ENCODE measurements around the gene NIM1K. TPM values are rescaled to one million over a fixed set of nuclear protein-coding genes. Genes with fewer than 3 reads are reported as not detected.

The NIM1K gene
- total and polyA plus RNA-seq, 2 donors (not counting 3 experiments of a cell fraction or from before 2014, with no cell fraction given): 0.04 to 0.49 TPM

DNA sequence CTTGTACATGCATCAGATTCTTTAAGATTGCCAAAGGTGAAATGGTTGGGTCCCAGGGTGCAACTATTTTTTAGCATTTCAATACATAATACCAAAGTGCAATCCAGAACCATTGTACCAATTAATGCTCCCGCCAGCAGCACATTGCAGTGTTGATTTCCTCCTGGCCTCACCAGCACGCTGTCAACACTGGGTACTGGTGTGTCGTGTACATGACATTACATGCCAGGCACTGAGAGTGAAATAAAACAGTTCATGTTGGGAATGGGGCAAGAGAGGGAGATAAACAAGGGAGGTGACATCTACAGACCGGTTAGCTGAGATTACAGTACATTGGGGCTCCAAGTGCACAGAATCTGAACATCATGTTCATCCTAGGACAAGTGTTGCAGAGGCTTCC lies 83.4 kb downstream of the NIM1K start:
- dilution Hi-C loops (cut with MboI; ENCODE audit: extremely low pct_ligation_motif_present, low sequenced_read_pairs) (no loop called here), intact Hi-C loops (cut with micrococcal nuclease) (no loop called here)
- FAIRE-seq (no peak), DNase-seq (ENCODE audit: low read depth, low spot score) (no peak)
- ChIA-PET CTCF (no interaction called here), POLR2A (no interaction called here)
- Histone ChIP-seq H3K4me3 (replicated peaks in 1 of 3; ENCODE audit: insufficient read depth in 1 of 3, low read depth in 1 of 3, low read length in 3 of 3) (no peak overlapping the region), H3K9ac (replicated peaks; ENCODE audit: extremely low read depth, insufficient read depth, low read length) (no peak overlapping the region), H3K9me3 (replicated peaks; ENCODE audit: control insufficient read depth, insufficient read depth, low read length) (no peaks in the 10 kb centered on the region), H3K36me3 (ENCODE audit: control insufficient read depth in 2 of 2, extremely low read depth in 1 of 2, insufficient read depth in 2 of 2, low read length in 2 of 2) (no peaks in the 10 kb centered on the region), H2AFZ (ENCODE audit: low read depth, low read length) (no peak overlapping the region), H3K27ac (ENCODE audit: insufficient read depth, low read depth, low read length) (no peak overlapping the region), H3K4me1 (ENCODE audit: control insufficient read depth, extremely low read depth, insufficient read depth, low read length) (no peaks in the 10 kb centered on the region), H4K20me1 (replicated peaks; ENCODE audit: control insufficient read depth, extremely low read depth, insufficient read depth, low read length) (no peaks in the 10 kb centered on the region), H3K4me2 (ENCODE audit: insufficient read depth, low read length) (no peak overlapping the region), H3K79me2 (ENCODE audit: control insufficient read depth, insufficient read depth, low read length) (no peaks in the 10 kb centered on the region), H3K9me1 (replicated peaks; ENCODE audit: control insufficient read depth, extremely low read depth, insufficient read depth, low read length) (no peaks in the 10 kb centered on the region), H3K27me3 (ENCODE audit: control insufficient read depth in 2 of 2, insufficient read depth in 2 of 2, low read length in 2 of 2) (peaks cover 3 to 8% of the 10 kb centered on the region in 2 experiments)
- TF ChIP-seq POLR2AphosphoS5 (IDR thresholded peaks at IDR 0.05; ENCODE audit: insufficient read depth, low read depth, low read length): no peak
- TF ChIP-seq FOS (IDR thresholded peaks at IDR 0.05; ENCODE audit: borderline replicate concordance, insufficient read depth, low read length): no peak
- no peak for TF ChIP-seq POLR2A (IDR thresholded peaks at IDR 0.05; ENCODE audit: low read depth, low read length)
- TF ChIP-seq GATA2 (IDR thresholded peaks at IDR 0.05; ENCODE audit: insufficient read depth, insufficient read length, low read depth, low read length): no peak
- no peak for TF ChIP-seq EZH2 (IDR thresholded peaks at IDR 0.05; ENCODE audit: borderline replicate concordance, low read depth, low read length, severe bottlenecking)
- TF ChIP-seq, protein P1, sequence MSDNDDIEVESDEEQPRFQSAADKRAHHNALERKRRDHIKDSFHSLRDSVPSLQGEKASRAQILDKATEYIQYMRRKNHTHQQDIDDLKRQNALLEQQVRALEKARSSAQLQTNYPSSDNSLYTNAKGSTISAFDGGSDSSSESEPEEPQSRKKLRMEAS (IDR thresholded peaks at IDR 0.05; ENCODE audit: insufficient read depth, insufficient read length): no peak
- no peak for TF ChIP-seq JUN (IDR thresholded peaks at IDR 0.05; ENCODE audit: borderline replicate concordance, insufficient read depth, insufficient read length, low read depth)
- TF ChIP-seq, protein P2, sequence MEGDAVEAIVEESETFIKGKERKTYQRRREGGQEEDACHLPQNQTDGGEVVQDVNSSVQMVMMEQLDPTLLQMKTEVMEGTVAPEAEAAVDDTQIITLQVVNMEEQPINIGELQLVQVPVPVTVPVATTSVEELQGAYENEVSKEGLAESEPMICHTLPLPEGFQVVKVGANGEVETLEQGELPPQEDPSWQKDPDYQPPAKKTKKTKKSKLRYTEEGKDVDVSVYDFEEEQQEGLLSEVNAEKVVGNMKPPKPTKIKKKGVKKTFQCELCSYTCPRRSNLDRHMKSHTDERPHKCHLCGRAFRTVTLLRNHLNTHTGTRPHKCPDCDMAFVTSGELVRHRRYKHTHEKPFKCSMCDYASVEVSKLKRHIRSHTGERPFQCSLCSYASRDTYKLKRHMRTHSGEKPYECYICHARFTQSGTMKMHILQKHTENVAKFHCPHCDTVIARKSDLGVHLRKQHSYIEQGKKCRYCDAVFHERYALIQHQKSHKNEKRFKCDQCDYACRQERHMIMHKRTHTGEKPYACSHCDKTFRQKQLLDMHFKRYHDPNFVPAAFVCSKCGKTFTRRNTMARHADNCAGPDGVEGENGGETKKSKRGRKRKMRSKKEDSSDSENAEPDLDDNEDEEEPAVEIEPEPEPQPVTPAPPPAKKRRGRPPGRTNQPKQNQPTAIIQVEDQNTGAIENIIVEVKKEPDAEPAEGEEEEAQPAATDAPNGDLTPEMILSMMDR (IDR thresholded peaks at IDR 0.05; ENCODE audit: extremely low read depth in 1 of 2, insufficient read depth in 1 of 2, low read depth in 1 of 2, low read length in 2 of 2): no peak
- no peak for TF ChIP-seq MYC (IDR thresholded peaks at IDR 0.05; ENCODE audit: low read depth, low read length)
- BruUV-seq (replicated peaks): no TSS peak
